HG02678 (cell line): ENCODE measurements around the gene STAB2.

Experiments used
- ATAC-seq: cut with Tn5 transposase; IDR thresholded peaks from one replicate; pipeline ENCODE4 v1.9.1; 2021; ENCODE audit warnings: mild to moderate bottlenecking, moderate library complexity; ENCODE audit not compliant: unreplicated experiment

STAB2 gene

DNA sequence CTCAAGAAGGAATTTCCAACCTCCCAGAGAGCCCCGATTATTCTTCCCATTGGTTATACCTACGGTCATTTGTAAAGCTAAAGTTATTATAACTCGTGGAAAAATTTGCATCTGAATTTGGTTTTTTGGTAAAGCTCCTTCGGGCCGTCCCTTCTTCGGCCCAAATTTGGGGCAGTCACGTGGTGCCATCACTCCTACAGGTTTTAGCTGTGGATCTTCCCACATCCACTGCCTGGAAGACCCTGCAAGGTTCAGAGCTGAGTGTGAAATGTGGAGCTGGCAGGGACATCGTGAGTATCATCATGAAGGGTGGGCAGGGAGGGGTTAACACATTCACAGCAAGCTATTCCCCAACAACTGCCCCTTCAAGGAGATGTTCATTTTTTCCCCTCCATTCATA lies 148.2 kb downstream of the STAB2 start:
- no peak for ATAC-seq

- no peak for ATAC-seq
Observed at GRCh38 chr12:103736572-103736971, 149.5 kb downstream of the STAB2 start.

GRCh38 chr12:103737881-103738280 lies 150.8 kb downstream of the STAB2 start:
- ATAC-seq, result no peak

DNA sequence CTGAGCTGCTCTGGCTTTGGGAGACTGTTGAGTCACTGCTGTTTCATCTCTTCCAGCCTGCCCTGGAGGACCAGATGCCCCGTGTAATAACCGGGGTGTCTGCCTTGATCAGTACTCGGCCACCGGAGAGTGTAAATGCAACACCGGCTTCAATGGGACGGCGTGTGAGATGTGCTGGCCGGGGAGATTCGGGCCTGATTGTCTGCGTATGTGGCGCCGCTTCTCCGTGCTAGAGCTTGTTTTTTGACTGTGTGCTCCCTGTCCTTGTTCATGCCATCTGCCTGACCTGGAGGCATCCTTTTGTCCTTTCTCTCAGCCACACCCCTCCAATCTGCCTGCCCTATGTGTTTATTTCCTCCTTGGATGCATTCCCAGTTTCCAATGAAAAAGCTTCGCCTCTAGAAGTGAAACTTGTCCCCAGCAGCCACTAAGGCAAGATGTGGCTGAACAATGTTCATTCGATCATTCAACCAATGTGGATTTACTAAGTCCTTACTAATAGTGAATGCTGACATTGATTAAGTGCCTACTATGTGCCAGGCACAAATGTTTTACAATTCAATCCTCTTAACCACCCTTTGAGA lies 155.4 kb downstream of the STAB2 start:
- no peak for ATAC-seq

- ATAC-seq, result no peak
Observed at GRCh38 chr12:103743788-103744187, 156.7 kb downstream of the STAB2 start.

- no peak for ATAC-seq
Observed at GRCh38 chr12:103745962-103746361, 158.9 kb downstream of the STAB2 start.

GRCh38 chr12:103748002-103748401 lies 160.9 kb downstream of the STAB2 start:
- ATAC-seq, result no peak

GRCh38 chr12:103748875-103749274 lies 161.8 kb downstream of the STAB2 start:
- ATAC-seq, result no peak

- no peak for ATAC-seq
Observed at GRCh38 chr12:103751171-103751570, 164.1 kb downstream of the STAB2 start.

DNA sequence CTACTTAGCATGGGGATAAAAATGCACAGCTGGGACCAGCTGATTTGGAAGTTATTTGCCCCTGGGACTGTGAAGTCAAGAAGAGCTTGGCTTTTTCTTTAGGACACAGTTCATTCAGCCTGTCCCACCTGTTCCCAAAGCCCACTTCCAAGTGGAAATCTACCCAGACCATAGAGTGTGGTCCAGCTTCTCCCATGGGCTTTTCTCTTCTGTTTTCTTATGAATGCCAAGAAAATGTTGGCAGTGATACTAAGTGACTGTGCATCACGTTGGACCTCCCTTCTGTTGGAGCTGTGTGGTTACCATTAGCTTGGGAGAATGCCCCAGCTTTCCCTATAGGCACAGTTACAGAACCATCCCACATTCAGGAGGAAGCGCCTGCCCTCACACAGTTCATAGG lies 164.5 kb downstream of the STAB2 start:
- ATAC-seq, result no peak

DNA sequence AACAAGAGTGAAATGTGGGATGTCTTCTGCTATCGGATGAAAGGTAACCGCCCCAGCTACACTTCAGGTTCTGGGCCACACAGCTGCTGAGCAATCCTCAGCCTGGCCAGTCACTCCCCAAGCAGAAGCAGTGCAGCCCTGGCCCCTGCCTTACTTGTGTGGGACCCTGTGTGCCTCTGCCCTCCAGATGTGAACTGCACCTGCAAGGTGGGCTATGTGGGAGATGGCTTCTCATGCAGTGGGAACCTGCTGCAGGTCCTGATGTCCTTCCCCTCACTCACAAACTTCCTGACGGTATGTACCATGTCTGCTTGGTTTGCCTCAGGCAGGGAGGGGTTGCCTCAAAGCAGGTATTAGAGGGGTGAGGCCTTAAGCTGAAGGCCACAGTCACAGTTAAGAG lies 168.4 kb downstream of the STAB2 start:
- no peak for ATAC-seq

DNA sequence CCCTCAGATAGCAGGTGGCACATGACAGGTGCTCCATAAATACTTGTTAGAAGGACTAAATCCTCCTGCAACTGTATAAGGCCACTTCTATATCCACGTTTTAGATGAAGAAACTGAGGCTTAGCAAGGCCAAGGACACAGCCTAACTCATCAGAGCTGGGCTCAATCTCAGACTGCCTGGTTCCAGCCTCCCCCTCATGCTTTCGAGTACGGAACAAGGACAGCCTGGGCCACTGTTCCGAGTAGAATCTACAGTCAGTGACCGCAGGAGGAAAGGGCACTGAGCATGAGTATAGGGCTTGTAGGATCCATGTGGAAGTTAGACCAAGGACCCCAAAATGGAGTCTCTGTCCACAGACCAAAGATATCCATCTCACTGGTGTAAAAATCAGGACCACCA lies 169.4 kb downstream of the STAB2 start:
- no peak for ATAC-seq

DNA sequence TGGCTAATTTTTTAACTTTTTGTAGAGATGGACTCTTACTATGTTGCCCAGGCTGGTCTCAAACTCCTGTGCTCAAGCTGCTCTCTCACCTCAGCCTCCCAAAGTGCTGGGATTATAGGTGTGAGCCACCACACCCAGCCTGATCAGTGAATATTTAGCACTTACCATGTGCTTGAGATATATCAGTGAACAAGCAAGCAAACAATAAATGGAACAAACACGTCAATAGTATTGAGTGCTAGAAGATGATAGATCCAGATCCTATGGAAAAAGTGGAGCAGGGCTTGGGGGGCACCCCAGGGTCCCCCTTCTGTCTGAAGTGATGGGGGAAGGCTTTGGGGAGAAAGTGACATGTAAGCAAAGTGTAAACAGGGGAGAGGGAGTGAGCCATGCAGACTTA lies 170.2 kb downstream of the STAB2 start:
- no peak for ATAC-seq

- no peak for ATAC-seq
Observed at GRCh38 chr12:103758310-103759089, 171.4 kb downstream of the STAB2 start.

GRCh38 chr12:103762473-103762872 lies 175.4 kb downstream of the STAB2 start:
- ATAC-seq, result no peak

DNA sequence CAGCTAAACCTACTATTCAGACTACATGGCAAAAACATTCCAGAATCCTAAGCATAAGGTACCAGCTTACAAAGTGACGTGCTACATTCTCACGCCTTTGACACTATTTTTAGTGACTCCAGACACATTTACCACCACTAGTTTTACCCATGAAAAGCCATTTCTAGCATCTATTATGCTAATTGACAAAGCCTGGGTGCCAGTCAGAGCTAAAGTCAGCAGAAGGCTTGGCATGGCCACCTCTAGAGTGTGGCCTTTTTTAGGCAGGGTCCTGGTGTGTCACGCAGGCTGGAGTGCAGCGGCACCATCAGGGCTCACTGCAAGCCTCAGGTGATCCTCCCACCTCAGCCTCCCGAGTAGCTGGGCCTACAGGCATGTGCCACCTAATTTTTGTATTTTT lies 178.2 kb downstream of the STAB2 start:
- no peak for ATAC-seq

DNA sequence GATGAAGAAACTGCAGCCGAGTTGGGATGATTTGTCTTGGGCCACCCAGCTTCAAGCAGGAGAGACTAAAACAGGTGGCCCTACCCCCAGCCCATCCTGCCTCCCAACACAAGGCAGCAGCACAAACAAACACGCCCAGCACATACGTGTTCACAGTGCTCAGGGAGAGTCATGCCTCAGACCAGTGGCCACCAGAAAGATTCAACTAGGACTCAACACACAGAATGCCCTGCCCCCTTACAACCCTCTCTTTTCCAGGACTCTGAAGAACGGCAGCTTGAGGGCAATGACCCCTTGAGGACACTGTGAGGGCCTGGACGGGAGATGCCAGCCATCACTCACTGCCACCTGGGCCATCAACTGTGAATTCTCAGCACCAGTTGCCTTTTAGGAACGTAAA lies 179.0 kb downstream of the STAB2 start:
- no peak for ATAC-seq

DNA sequence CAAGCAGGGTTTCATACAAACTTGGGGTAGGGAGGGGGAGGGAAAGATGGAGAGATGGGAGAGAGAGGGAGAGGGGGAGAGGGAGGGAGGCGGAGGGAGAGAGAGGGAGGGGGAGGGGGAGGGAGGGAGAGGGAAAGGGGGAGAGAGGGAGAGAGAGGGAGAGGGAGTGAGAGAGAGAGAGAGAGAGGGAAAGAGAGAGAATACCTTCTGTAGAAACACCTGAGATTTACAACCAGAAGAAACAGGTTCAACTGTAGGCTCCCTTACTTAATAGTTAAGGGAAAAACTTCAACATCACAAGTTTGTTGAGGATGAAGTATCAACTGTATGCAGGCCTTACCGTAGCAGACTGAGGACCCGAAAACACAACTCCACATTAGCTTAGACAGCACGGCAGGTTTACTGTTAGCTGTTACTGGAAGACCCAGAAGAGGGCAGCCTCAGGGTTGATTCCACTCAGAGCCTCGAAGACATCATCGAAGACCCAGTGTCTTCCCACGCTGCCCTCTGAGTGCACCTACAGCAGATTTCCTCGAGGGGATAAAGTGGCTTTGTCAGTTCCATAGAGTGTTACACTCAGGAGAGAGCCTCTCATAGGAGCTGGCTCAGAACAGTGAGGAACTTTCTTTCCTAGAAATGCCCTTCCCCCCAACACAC lies 181.5 kb downstream of the STAB2 start:
- no peak for ATAC-seq

DNA sequence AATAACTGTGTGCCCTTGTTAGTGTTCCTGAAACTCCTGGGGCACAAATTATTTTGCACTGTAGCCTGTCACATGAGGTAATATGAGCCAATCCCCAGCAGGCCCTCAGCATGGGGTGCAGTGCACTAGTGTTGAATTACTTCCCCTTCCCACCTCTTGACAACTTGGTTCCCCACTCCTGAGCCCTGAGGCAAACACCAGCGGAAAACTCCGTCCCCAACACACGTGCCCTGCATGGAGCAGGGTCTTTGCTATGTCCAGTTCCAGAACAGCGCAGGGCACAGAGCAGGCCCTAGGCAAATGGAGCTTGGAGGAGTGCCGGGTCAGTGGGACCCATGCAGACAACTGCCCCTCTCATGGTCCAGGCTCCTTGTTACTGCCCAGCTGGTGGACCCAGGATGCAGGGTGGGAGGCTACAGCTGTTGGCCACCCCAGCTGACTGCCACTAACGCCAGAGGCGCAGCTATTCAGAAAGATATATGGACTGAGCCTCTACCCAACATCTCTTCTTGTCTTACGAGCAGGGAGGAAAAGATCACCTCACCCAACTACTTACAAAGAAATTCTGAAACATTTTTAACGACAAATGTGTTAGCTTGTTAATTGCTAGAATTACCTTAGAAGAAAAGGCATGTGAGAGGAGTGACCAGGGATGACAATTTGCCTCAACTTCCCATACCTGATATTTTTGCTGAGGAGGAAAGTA lies 182.3 kb downstream of the STAB2 start:
- ATAC-seq, result no peak

GRCh38 chr12:103771466-103771865 lies 184.4 kb downstream of the STAB2 start:
- ATAC-seq, result no peak

GRCh38 chr12:103772367-103773108 lies 185.5 kb downstream of the STAB2 start:
- no peak for ATAC-seq
